CD4-positive, alpha-beta T cell treated with Interleukin-12 subunit alpha and Interleukin-12 subunit beta, for 1 hour (primary cell): ENCODE results near the gene SCPEP1.
"Not testable (repeated sequence)": the region's sequence is repeated elsewhere in the genome, so short reads cannot be mapped to it uniquely, and the experiment has no call there.

ENCODE experiments used
- DNase-seq: peaks from one replicate; pipeline ENCODE4 v3.0.0-alpha.2; 2020

The SCPEP1 gene, protein sequence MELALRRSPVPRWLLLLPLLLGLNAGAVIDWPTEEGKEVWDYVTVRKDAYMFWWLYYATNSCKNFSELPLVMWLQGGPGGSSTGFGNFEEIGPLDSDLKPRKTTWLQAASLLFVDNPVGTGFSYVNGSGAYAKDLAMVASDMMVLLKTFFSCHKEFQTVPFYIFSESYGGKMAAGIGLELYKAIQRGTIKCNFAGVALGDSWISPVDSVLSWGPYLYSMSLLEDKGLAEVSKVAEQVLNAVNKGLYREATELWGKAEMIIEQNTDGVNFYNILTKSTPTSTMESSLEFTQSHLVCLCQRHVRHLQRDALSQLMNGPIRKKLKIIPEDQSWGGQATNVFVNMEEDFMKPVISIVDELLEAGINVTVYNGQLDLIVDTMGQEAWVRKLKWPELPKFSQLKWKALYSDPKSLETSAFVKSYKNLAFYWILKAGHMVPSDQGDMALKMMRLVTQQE

DNA sequence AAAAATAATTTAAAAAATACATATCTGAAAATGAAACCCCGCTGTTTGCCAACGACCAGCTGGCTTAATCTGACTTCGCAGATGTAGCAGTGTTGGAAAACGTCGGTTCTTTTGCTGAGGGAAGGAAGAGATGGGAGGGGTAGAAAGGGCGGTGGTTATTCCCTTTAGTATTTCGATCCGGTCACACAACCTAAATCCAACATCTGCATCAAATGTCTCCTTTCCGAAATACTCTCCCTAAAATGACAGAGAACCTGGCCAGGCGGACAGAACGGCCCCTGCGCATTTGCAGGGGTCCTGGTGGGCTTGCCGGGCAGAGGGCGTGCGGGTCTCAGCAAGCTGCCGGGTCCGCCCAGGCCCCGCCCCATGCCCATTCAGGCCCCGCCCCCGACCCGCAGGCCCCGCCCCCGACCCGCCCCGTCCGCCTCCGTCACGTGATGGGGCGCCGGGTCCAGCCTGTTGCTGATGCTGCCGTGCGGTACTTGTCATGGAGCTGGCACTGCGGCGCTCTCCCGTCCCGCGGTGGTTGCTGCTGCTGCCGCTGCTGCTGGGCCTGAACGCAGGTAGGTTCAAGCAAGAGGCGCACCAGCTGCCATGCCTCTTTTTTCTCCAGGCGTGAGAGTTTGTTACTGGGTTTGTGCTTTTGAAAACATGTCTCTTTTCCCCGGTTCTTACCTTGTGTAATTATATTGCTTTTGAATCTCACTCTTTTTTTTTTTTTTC lies at the start of gene SCPEP1:
Gene SCPEP1 (plus strand): TSS at position 459 of the 723 bp plus-strand sequence. CDS start 29 bp downstream, at position 488.
- peak; percentile 86 for DNase-seq

DNA sequence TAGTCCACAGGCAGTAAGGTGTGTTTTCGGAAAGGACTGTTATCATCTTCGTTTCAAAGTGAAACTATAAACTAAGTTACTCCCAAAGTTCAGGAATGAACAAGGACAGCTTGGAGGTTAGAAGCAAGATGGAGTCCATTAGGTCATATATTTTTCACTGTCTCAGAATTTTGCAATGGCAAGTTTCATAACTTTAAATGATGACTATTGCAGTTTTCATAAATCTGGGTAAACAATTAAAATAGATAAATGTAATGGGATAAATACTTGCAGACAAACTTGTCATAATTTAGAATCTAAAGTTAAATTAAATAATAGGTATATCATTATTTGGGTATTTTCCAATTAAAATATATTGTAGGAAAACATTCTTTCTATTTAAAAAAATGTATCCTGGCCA lies 49.3 kb upstream of the SCPEP1 start:
- no peak for DNase-seq

DNA sequence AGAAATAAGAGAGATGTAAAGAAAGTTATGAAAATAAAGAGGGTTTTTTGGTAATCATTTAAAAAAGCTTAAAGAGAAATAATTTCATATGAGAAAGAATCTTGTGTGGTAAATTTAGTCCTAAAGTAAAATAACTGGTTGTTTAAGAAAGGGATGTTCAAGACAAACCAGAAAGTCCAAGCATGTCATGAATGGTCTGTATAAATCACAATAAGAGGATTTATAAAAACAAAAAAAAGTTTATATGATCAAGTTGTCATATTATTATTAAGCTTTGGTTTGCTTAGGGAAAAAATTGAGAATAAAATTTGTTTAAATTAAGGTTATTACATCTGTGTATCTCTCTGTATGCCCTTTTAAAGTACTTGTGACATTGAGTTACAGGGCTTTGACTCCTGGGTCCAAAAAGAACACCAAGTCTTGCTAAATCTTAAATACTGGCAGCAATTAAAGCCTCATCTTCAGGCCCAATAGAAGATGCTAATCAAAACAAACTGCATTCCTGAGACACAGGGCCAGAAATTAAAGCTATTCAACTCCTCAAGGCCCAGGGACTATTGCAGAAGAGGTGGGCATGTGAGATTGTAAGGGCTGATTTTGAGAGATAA lies 48.5 kb upstream of the SCPEP1 start:
- DNase-seq, result no peak

DNA sequence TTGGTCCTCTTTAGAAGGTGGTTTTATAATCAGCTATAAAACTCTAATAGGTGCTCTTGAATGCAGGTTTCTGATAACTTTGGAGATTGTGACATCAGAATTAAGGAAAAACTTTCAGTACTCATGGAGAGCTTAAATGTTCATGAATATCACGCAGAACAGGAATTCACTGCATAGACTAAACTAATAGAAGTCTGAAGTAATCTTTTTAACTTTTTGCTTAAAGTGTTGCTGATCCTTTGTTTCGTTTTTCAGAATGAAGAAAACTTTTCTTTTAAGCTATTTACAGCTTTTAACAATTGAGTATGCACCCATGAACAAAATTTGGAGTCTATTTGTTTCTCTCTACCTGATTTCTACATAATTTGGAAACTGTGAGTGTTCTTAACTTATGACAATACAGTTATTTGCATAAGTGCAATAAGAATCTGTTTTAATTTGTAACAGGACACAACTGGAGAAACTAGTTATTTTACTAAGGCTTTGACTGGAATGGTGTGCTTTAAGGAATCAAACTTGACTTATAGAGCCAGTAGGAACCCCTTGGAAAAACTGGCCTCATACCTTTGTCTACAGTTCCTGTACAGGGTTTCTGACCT lies 47.1 kb upstream of the SCPEP1 start:
- DNase-seq, result no peak

DNA sequence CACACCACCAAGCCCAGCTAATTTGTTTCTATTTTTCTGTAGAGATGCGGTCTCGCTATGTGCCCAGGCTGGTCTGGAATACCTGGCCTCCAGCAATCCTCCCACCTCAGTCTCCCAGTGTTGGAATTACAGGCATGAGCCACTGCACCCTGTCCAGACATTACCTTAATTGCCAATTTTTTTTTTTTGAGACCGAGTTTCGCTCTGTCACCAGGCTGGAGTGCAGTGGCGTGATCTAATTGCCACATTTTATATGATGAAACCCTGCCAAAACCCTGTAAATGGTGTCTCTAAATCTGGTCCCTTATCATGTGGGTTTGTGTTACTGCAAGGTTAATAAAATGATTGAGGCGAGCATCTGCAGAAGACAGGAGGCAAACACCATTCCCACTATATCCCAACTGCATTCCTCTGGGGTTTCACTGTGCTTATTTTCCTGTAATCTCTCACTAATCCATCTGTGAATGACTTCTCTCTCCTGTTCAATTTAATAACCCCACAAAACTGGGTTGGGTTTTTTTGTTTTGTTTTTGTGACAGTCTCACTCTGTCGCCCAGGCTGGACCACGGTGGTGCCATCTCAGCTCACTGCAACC lies 44.7 kb upstream of the SCPEP1 start:
- no peak for DNase-seq

DNA sequence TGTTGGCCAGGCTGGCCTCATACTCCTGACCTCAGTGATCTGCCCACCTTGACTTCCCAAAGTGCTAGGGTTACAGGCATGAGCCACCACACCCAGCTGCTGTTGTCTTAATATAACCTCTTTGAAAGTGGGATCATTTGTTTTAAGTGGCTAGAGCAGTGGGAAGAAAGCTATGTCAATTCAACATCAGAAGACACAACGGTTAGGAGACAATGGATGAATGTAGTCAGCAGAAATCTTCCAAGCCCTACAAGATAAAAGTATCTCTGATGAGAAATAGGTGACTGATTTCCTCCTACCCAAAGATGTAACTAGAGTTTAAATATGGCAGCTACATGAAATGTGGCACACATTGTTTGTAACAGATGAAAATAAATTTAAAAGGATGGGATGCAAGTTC lies 44.1 kb upstream of the SCPEP1 start:
- DNase-seq, result no peak

DNA sequence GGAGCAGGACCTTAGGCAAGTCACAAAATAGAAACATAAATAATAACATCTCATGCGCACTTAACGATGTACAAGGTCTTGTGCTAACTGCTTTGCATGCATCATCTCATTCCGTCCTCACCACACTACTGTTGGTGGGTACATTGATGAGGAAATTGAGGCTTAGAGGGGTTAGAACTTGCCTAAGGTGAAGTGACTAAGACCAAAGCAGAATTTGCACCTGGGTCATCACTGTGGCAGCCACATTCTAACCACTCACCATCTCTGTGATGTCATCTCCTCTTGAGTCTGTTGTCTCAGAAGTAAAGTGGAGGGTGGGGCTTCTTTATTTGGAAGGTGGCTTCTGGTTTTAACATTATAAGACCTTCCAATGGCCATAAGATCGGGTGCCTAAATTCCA lies 43.7 kb upstream of the SCPEP1 start:
- no peak for DNase-seq

DNA sequence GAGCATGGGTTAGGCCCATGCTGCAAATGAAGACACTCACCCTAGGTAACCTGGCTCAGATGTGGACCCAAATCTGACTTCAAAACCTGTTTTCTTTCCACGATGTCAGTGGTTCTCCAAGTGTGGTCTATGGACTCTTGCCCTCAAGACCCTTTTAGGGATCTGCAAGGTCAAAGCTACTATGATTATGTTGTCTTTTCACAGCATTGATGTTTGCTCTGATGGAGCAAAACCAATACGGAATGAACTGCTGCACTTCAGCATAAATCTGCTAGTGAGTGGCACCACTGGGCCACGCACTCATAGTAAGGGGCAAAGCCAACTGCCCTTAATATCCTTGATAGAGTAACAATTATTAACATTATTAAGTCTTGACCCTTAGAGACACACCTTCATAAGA lies 42.5 kb upstream of the SCPEP1 start:
- DNase-seq, result no peak

DNA sequence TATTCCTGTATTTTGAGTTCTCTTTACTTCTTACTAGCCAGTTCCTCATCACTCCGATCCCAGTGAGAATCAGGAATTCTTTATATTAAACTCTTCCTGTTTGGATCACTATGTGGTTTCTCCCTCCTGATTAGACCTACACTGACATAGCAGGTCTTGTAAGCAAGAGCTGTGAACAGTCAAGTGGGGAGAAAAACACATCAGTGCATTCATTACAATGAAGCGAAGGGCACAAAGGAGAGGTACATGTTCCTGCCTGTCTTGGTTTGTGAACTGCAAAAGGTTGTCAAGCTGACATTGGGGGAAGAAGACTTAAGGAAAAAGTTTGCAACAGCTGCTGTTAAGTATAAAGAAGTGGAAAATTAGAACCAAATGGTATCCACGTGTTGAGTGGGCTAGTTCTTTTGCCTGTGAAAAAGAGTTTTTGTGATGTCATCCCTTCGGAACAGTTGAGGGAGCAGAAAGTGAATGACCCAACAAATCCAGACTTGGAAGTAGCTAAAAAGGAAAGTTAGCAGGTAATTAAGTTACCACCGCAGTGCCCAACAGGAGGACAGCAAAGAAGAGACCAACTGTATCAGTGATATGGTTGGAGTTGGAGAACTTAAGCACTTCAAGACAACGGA lies 41.1 kb upstream of the SCPEP1 start:
- DNase-seq, result no peak

DNA sequence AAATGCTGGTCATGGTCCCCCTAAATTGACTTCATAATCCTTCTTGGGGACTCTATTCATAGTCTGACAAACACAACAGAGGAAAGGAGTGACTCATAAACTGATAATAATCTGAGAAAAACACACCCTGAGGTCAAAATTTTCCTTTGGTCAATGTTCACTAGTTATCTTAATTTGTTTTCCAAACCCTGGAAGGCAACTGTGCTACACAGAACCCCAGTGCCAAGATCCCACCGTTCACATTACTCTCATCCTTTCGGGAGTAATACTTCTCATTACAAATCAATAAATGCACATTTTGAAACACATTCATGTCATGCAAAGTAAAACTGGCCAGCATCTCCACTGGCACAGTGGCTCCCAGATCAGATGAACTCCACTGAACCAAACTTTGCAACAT lies 40.2 kb upstream of the SCPEP1 start:
- no peak for DNase-seq

DNA sequence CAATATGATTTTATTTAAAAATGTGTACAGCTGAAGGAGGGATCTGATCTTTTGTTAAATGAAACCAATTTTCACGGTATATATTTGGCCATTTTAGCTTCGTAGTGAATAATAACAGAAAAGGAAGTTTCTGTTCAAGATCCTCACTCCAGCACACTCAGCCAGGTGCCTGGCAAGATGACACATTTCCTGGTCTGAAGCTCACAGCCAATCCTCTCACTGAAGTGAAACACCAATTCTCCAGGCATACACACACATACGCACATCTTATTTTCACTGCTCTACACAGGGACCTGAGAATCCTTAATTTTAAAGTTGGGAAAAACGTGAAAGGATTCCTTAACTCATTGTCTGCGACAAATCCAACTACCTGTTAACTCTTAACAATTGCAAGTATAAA lies 39.7 kb upstream of the SCPEP1 start:
- DNase-seq, result not testable (repeated sequence)

DNA sequence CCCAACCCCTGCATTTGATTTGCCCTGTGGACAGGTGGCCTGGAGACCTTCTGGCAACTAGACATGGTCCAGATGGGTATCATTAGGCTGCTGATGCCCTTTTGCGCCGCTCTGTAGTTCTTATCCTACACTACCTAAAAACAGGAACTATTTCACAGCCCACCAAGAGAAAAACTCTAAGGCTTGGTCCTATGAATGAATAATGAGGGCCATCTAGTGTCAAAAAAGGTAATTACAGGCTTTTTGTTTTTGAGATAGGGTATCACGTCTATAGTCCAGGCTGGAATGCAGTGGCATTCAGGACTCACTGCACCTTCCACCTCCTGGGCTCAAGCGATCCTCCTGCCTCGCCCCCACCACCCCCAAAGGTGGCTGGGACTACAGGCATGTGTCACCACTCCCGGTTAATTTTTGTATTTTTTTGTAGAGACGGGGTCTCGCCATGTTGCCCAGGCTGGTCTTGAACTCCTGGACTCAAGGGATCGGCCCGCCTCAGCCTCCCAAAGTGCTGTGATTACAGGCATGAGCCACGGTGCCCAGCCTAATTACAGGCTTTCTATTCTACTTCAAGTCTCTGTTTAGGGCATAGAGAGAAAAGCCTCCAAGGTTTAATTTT lies 38.0 kb upstream of the SCPEP1 start:
- DNase-seq, result peak; percentile 69

DNA sequence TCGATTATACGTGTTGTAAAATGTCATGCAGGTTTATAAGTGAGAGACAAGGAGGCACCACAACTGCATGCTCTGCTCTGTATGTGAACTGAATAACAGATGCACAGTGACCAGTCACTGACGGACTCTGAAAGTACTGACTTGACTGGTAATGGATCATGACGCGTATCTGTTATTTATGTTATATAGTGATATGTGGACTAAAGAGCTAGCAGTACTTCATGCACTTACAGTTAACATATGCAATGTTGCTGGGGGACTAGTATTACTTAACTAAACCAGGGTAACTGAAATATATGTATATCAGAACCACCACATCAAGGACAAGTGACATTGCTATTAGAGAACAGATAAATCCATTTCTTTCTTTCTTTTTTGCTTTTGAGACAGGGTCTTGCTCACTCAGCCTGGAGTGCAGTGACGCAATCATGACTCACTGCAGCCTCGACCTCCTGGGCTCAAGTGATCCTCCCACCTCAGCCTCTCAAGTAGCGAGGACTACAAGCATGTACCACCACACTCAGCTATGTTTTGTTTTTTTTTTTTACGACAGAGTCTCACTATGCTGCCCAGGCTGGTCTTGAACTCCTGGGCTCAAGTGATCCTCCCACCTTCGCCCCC lies 34.3 kb upstream of the SCPEP1 start:
- no peak for DNase-seq

DNA sequence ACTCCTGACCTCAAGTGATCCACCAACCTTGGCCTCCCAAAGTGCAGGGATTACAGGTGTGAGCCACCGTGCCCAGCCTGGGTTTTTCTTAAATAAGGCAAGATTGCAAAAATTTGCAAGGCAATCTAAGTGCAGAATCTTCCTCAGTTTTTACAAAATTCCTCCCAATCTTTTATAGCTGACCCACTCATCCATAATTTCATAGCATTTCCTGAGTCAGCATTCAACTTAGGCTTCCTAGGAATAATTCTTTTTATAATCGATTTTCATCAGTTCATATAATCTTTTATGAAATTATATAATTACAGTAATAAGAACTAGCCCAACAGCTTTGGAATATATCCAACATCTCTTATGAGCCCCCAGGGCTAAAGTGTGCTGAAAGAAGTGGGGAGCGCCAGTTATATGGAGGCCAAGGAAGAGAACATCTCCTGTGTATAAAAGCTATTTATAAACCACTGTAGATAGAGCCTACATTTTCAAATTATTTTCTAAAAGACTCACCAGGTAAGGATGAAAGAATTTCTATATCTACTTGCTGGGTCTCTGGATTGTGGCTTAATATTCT lies 31.9 kb upstream of the SCPEP1 start:
- no peak for DNase-seq

DNA sequence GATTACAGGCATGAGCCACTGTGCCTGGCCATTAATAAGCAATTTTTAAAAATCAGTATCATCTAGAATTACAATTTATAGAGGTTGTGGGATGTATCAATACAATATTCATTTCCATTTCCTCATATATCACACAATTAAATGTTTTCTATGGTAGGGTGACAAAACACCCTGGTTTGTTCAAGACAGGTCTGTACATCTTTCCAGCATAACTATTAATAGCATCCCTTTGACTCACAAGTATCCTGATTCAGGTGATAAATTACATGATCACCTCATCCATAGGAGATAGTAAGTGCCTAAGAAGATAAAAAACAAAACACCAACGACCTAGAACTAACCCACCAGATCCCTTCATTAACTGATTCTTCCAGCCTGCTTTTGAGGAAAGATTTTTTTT lies 30.2 kb upstream of the SCPEP1 start:
- no peak for DNase-seq

DNA sequence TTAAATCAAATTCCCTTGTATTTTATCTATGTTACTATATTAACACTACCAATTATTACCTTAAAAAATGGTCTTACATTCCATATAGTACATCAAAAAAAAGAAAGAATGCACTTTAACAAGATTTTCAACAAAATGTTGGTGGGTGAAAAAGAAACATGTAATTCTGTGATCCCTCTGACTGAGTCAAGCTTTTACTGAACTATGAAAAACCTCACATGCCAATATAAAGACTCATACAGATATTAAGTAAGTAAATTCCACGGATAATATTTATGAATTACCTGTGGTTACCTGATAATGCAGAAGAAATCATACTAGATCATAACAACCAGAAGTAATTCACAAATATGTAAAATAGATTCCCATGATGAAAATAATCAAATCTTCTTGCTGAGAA lies 29.4 kb upstream of the SCPEP1 start:
- DNase-seq, result no peak

DNA sequence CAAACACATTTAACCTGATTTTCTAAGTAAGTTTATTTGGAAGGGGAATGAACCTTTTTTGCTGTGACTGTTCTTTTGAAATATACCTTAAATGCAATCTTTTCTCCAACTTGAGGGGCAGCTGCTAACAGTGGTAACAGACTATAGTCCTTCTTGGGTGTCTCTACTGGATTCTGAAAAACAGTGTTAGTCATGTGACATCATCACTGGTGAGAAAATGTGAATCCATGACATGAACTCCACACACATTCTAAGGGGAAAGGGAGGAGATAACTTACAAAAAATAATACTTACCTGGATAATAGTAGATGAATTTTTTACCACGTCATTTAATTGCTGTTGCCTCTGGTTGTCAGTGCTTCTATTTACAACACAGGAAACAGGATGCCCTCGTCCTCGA lies 28.3 kb upstream of the SCPEP1 start:
- DNase-seq, result no peak

DNA sequence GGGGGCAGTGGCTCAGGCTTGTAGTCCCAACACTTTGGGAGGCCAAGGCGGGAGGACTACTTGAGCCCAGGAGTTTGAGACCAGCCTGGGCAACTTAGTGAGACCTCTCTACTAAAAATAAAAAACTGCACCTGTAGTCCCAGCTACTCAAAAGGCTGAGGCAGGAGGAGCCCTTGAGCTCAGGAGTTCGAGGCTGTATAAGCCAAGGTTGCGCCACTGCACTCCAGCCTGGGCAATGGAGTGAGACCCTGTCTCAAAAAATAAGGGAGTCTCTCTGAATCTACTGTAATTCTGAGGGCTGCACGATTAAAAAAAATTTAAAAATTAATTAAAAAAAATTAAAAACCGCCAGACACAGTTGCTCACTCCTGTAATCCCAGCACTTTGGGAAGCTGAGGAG lies 20.9 kb upstream of the SCPEP1 start:
- no peak for DNase-seq

DNA sequence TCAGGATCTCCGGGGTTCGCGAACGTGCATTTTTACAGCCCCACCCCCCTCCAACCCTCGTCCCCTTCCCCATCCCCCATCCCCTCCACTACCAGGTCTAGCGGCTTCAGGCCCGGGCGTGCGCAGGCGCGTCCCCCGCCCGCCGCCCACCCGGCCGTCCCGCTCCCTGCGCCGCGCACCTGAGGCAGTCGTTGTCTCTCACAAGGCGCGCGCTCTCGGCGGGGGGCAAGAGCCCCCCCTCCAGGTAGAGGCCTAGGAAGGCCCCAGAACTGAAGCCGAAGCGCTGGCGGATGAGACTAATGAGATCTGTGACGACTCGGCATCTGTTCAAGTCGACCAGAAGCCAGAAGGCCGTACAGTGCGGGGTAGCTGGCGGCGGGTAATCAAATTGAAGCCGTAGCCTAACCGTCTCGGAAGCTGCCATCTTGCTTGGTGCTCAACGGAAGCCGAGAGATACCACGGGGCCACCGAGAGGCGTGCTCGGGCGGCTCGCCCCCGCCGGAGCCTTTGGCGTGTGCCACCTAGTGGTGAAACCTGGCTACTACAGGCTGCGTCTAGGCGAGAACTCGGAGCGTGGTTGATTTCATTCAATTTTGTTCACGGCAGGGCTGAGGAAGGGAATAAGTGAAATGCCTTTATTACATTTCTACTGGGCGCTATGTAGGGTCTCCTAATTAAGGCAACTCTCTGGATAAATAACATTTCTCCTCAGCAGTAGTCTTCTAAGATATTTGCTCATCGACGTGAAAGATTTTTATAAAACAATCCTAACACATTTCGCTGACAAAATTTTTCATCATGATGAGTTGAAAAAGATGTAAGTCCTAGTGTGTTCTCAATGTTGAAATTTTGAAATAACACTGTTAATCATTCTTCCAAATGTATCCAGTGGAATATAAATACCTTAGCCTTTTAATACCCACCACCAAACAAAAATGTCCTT lies 17.1 kb upstream of the SCPEP1 start, which contains the start of gene COIL:
Gene COIL (minus strand): TSS at position 455 of the 943 bp plus-strand sequence. CDS start 31 bp downstream, at position 424.
- DNase-seq, result peak; percentile 93

DNA sequence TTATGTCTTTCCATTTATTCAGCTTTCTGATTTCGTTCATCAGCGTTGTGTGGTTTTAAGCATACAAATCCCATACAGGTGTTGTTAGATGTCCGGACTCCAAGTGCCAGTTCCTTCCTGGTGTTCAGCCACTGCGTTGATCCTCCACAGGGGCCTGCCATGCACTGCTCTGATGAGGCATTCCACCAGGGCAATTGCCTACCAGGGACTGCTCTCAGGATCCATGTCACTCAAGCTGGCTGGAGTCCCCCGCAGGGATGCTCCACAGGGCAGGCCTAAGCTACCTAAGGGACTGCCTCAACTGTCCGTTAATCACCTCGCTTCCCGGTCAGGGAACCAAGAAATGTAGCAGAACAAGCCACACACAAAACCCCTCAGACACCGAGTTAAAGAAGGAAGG lies 12.7 kb upstream of the SCPEP1 start:
- not testable (repeated sequence) for DNase-seq
